Stimulated activated CD4-positive, alpha-beta T cell treated with anti-CD3 and anti-CD28 coated beads, Interleukin-12 subunit alpha, Interleukin-12 subunit beta, amount 100 ng/mL, for 48 hours (primary cell): Measurements from ENCODE around the gene TNNI2.
"Not testable (repeated sequence)": the region's sequence is repeated elsewhere in the genome, so short reads cannot be mapped to it uniquely, and the experiment has no call there.

Source experiments
- DNase-seq, 3 donors: peaks; one replicate each; pipeline ENCODE4 v3.0.0-alpha.2; 2020; ENCODE audit warnings: low read depth in 2 of 3, low spot score in 1 of 3

TNNI2 gene

GRCh38 chr11:1883346-1884302 lies 44.8 kb downstream of the TNNI2 start:
- no peak for DNase-seq

GRCh38 chr11:1884303-1884700 lies 45.5 kb downstream of the TNNI2 start:
- DNase-seq: no peak

GRCh38 chr11:1886551-1886950 lies 47.8 kb downstream of the TNNI2 start:
- DNase-seq: not testable (repeated sequence)

- no peak for DNase-seq
These were observed 48.9 kb downstream of the TNNI2 start for GRCh38 chr11:1887451-1888346.

GRCh38 chr11:1888347-1888753 lies 49.6 kb downstream of the TNNI2 start:
- DNase-seq: no peak

GRCh38 chr11:1888811-1889210 lies 50.0 kb downstream of the TNNI2 start:
- no peak for DNase-seq

- peak; percentile 48 to 50 (median 50) for DNase-seq
These were observed 50.6 kb downstream of the TNNI2 start for GRCh38 chr11:1889224-1889930.

GRCh38 chr11:1889941-1890855 lies 51.4 kb downstream of the TNNI2 start:
- DNase-seq: peak in 1 of 3 donors; percentile 15
